Mucosa of rectum (tissue), 2 donors: ENCODE results near the gene MLX.

Experiments used
- H3K27ac ChIP-seq, 2 donors: one replicate each; pipeline ENCODE4 v1.7.0; 2013; ENCODE audit warnings: inconsistent platforms in 2 of 2, low read depth in 2 of 2, low read length in 2 of 2
- H3K27me3 ChIP-seq, 2 donors: one replicate each; pipeline ENCODE4 v1.7.0; 2013; ENCODE audit warnings: low read length in 2 of 2; ENCODE audit not compliant: control insufficient read depth in 2 of 2, insufficient read depth in 2 of 2
- H3K36me3 ChIP-seq, 2 donors: one replicate each; pipeline ENCODE4 v1.7.0; 2013; ENCODE audit warnings: low read length in 2 of 2; ENCODE audit not compliant: control insufficient read depth in 2 of 2, insufficient read depth in 2 of 2
- H3K4me1 ChIP-seq, 2 donors: one replicate each; pipeline ENCODE4 v1.7.0; 2013; ENCODE audit warnings: low read length in 2 of 2, mild to moderate bottlenecking in 1 of 2; ENCODE audit not compliant: control insufficient read depth in 2 of 2, insufficient read depth in 2 of 2
- H3K4me3 ChIP-seq, 2 donors: one replicate each; pipeline ENCODE4 v1.7.0; 2013; ENCODE audit warnings: low read length in 2 of 2
- H3K9ac ChIP-seq, 2 donors: one replicate each; pipeline ENCODE4 v1.7.0; 2013; ENCODE audit warnings: low read length in 2 of 2, low read depth in 1 of 2, mild to moderate bottlenecking in 1 of 2
- H3K9me3 ChIP-seq, 2 donors: one replicate each; pipeline ENCODE4 v1.7.0; 2013; ENCODE audit warnings: low read length in 2 of 2; ENCODE audit not compliant: control insufficient read depth in 2 of 2
- donor health status: healthy.
- donor health status: Normal muscosa, but diverticular disease.

The MLX gene, protein sequence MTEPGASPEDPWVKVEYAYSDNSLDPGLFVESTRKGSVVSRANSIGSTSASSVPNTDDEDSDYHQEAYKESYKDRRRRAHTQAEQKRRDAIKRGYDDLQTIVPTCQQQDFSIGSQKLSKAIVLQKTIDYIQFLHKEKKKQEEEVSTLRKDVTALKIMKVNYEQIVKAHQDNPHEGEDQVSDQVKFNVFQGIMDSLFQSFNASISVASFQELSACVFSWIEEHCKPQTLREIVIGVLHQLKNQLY

DNA sequence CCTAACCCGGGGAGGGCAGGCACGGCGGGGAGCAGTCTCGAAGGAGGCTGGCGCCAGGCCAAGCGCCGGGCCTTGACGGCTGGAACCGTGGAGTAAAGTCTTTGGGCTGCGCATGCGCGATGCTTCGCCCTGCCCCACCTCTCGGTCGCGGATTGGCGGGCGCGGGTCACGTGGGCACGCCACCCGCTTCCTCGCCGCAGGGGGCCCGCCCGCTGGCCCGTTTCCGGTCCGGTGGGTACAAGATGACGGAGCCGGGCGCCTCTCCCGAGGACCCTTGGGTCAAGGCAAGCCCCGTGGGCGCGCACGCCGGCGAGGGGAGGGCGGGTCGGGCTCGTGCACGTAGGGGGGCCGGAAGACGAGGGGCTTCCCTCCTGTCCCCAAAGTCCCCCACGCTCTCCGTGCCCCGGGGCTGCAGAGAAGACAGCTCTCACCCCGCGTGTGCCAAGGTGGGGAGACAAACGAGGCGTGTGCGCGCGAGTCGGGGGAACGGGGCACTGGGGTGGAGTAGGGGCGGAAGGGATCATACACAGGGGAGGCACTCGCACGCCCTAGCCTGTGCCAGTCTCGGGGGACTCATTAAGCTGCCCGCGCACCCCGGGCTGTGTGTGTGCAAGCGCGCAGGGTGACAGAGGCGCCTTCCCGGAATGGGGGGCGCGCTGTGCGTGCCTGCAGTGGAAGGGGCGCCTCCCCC lies at the start of gene MLX:
TSS of gene MLX (plus strand) at position 218 of the 691 bp plus-strand sequence. CDS start at position 243, 25 bp downstream.
- Histone ChIP-seq H3K9ac (peak within 1 kb of the TSS; percentile 79 to 91), H3K4me1 (peaks cover 28 to 36% of the 10 kb centered on the region in 2 donors), H3K27me3 (no peaks in the 10 kb centered on the region), H3K27ac (peak within 1 kb of the TSS; percentile 97), H3K36me3 (peaks cover 56 to 57% of the 10 kb centered on the region in 2 donors), H3K4me3 (peak within 1 kb of the TSS; percentile 86 to 87), H3K9me3 (no peaks in the 10 kb centered on the region)

DNA sequence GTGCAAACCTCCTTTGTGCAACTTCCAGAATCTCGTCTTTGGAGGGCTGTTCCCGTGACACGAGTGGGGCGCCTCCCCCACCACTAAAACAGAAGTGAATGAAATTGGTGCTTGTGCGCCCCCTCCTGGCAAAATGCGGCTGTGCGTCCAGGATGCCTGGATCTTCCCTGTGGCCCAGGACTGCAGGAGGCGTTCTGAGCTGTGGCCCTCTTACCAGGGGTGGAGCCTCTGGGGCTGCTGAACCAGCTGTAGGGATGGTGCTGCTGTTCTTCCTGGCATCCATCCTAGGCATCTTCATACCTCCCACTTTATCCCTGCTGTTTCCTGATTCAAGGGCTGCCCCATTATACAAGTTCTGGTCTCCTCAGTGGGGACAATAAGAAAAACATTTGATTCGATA lies 49.4 kb upstream of the MLX start:
- Histone ChIP-seq H3K4me1 (peaks cover 45 to 51% of the 10 kb centered on the region in 2 donors), H3K9ac (peak overlapping the region; percentile 9 to 70), H3K9me3 (no peaks in the 10 kb centered on the region), H3K27ac (peak overlapping the region; percentile 92 to 95), H3K36me3 (peaks cover 20 to 21% of the 10 kb centered on the region in 2 donors), H3K27me3 (no peaks in the 10 kb centered on the region), H3K4me3 (no peak overlapping the region)

DNA sequence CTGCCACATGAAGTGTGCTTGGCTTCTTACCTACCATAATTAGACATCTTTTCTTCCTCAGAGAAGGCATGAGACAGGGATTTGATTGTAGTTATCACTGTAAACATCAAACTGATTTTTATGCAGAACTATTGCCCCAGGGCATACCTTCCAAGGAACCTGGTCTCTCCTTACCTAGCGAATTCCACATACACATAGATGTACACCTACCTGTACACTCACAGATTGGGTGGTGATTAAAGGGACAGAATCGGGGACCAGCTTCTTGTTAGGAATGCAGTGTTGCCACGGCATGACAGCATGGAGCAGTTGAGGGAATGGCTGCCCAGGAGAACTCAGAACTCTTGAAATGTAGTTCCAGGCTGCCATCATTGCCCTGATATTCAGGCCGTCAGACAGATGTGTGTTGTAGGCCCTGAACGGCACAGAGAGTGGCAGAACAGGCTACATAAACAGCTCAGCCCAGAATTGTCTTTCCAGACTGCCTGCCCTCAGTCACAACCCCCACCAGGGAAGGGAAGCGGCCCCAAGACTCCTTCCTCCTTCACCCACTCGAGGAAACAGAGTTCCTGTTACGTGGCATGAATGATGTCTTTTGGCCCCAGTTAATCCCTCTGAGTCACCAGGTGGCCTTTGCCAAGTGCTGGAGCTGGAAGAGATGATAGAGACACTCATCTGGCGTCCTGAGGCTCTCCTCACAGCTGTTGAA lies 48.7 kb upstream of the MLX start:
- Histone ChIP-seq H3K9ac (peak overlapping the region; percentile 48 to 70), H3K9me3 (no peaks in the 10 kb centered on the region), H3K27ac (peak overlapping the region; percentile 92 to 95), H3K36me3 (peaks cover 22 to 23% of the 10 kb centered on the region in 2 donors), H3K4me3 (peak overlapping the region in 1 of 2 donors; percentile 9), H3K27me3 (no peaks in the 10 kb centered on the region), H3K4me1 (peaks cover 45 to 51% of the 10 kb centered on the region in 2 donors)

- Histone ChIP-seq H3K27me3 (no peaks in the 10 kb centered on the region), H3K9me3 (no peaks in the 10 kb centered on the region), H3K9ac (peak overlapping the region; percentile 38 to 70), H3K36me3 (peaks cover 17 to 19% of the 10 kb centered on the region in 2 donors), H3K27ac (peak overlapping the region; percentile 92 to 95), H3K4me3 (peak overlapping the region in 1 of 2 donors; percentile 33), H3K4me1 (peaks cover 45 to 51% of the 10 kb centered on the region in 2 donors)
Observed at GRCh38 chr17:42518755-42519545, 48.0 kb upstream of the MLX start.

GRCh38 chr17:42519546-42520491 lies 47.1 kb upstream of the MLX start:
- H3K4me1 ChIP-seq = peaks cover 45 to 51% of the 10 kb centered on the region in 2 donors
- peak overlapping the region; percentile 29 to 70 for H3K9ac ChIP-seq
- peaks cover 11 to 13% of the 10 kb centered on the region in 2 donors for H3K36me3 ChIP-seq
- peak overlapping the region; percentile 92 to 95 for H3K27ac ChIP-seq
- no peaks in the 10 kb centered on the region for H3K27me3 ChIP-seq
- H3K4me3 ChIP-seq = peak overlapping the region in 1 of 2 donors; percentile 33
- H3K9me3 ChIP-seq = no peaks in the 10 kb centered on the region

GRCh38 chr17:42520540-42520951 lies 46.4 kb upstream of the MLX start:
- no peaks in the 10 kb centered on the region for H3K9me3 ChIP-seq
- H3K27ac ChIP-seq = peak overlapping the region; percentile 92 to 95
- H3K27me3 ChIP-seq = no peaks in the 10 kb centered on the region
- peak overlapping the region; percentile 29 to 70 for H3K9ac ChIP-seq
- peaks cover 11 to 13% of the 10 kb centered on the region in 2 donors for H3K36me3 ChIP-seq
- H3K4me3 ChIP-seq = no peak overlapping the region
- peaks cover 45 to 51% of the 10 kb centered on the region in 2 donors for H3K4me1 ChIP-seq

DNA sequence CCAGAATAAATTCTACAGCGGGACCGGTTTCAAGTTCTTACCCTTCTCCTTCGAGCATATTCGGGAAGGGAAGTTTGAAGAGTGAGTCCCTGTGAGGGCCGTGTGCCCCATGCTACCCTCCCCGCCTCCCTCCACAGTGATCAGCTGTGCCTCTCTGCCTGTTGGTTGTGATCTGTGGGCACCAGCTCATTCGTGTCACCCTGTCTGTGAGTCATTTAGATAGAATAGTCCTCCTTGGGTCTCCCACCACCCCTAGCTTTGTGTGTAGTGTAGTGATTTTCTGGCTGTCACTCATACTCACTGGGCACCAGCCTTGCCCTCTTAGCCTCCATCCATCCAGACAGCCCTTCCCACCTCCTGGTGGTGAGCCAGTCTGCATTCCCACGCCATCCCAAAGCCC lies 45.9 kb upstream of the MLX start:
- H3K27ac ChIP-seq = peak overlapping the region; percentile 92 to 95
- peak overlapping the region in 1 of 2 donors; percentile 70 for H3K9ac ChIP-seq
- H3K36me3 ChIP-seq = peaks cover 8 to 13% of the 10 kb centered on the region in 2 donors
- H3K27me3 ChIP-seq = no peaks in the 10 kb centered on the region
- H3K4me3 ChIP-seq = no peak overlapping the region
- H3K4me1 ChIP-seq = peaks cover 45 to 51% of the 10 kb centered on the region in 2 donors
- H3K9me3 ChIP-seq = no peaks in the 10 kb centered on the region

- H3K36me3 ChIP-seq = peaks cover 8 to 13% of the 10 kb centered on the region in 2 donors
- H3K9me3 ChIP-seq = no peaks in the 10 kb centered on the region
- peaks cover 47 to 54% of the 10 kb centered on the region in 2 donors for H3K4me1 ChIP-seq
- no peaks in the 10 kb centered on the region for H3K27me3 ChIP-seq
- peak overlapping the region; percentile 92 to 95 for H3K27ac ChIP-seq
- no peak overlapping the region for H3K4me3 ChIP-seq
- peak overlapping the region in 1 of 2 donors; percentile 70 for H3K9ac ChIP-seq
Observed at GRCh38 chr17:42521666-42522262, 45.1 kb upstream of the MLX start.
